T-helper 22 cell (primary cell): Measurements from ENCODE around the gene SHISA9.

Experiments
- DNase-seq: peaks from one replicate; pipeline ENCODE4 v3.0.0-alpha.2; 2020; ENCODE audit warnings: low read depth

The SHISA9 gene

GRCh38 chr16:13186813-13187212 lies 285.4 kb downstream of the SHISA9 start:
- no peak for DNase-seq

- DNase-seq: no peak
Observed at GRCh38 chr16:13189250-13189649, 287.9 kb downstream of the SHISA9 start.

GRCh38 chr16:13193721-13194120 lies 292.3 kb downstream of the SHISA9 start:
- no peak for DNase-seq

GRCh38 chr16:13194766-13195165 lies 293.4 kb downstream of the SHISA9 start:
- DNase-seq: no peak

- DNase-seq: no peak
Observed at GRCh38 chr16:13203725-13204124, 302.3 kb downstream of the SHISA9 start.

- no peak for DNase-seq
Observed at GRCh38 chr16:13205352-13205751, 304.0 kb downstream of the SHISA9 start.

- no peak for DNase-seq
Observed at GRCh38 chr16:13206606-13207005, 305.2 kb downstream of the SHISA9 start.

GRCh38 chr16:13207151-13207550 lies 305.8 kb downstream of the SHISA9 start:
- no peak for DNase-seq

GRCh38 chr16:13223666-13224065 lies 322.3 kb downstream of the SHISA9 start:
- no peak for DNase-seq

- no peak for DNase-seq
Observed at GRCh38 chr16:13229039-13229438, 327.6 kb downstream of the SHISA9 start.

- DNase-seq: no peak
Observed at GRCh38 chr16:13231365-13231764, 330.0 kb downstream of the SHISA9 start.

GRCh38 chr16:13234999-13235398 lies 333.6 kb downstream of the SHISA9 start:
- no peak for DNase-seq

- DNase-seq: no peak
Observed at GRCh38 chr16:13236308-13236707, 334.9 kb downstream of the SHISA9 start.

- DNase-seq: no peak
Observed at GRCh38 chr16:13238182-13238581, 336.8 kb downstream of the SHISA9 start.

GRCh38 chr16:13242201-13242600 lies 340.8 kb downstream of the SHISA9 start:
- no peak for DNase-seq

- DNase-seq: no peak
Observed at GRCh38 chr16:13244770-13245169, 343.4 kb downstream of the SHISA9 start.

GRCh38 chr16:13245713-13246377 lies 344.4 kb downstream of the SHISA9 start:
- DNase-seq: no peak

- no peak for DNase-seq
Observed at GRCh38 chr16:13254998-13255614, 353.7 kb downstream of the SHISA9 start.

GRCh38 chr16:13262270-13263090 lies 361.1 kb downstream of the SHISA9 start:
- no peak for DNase-seq

GRCh38 chr16:13264749-13265552 lies 363.6 kb downstream of the SHISA9 start:
- DNase-seq: no peak

- no peak for DNase-seq
Observed at GRCh38 chr16:13269359-13269758, 368.0 kb downstream of the SHISA9 start.

- DNase-seq: no peak
Observed at GRCh38 chr16:13269905-13270528, 368.6 kb downstream of the SHISA9 start.
